DOHH2 (cell line): ENCODE data around the gene PLA2G2C.
"Not testable (repeated sequence)": the region's sequence is repeated elsewhere in the genome, so short reads cannot be mapped to it uniquely, and the experiment has no call there.

Experiments used
- H3F3A ChIP-seq: fragments of 200-600 bp; sonication (generic), shearing (Covaris generic); 2 replicates; pipeline ENCODE4 v1.6.0; 2016; ENCODE audit warnings: antibody characterized with exemption, mild to moderate bottlenecking; ENCODE audit not compliant: control insufficient read depth, insufficient read depth
- H3K27ac ChIP-seq: fragments of 200-600 bp; sonication (generic); 2 replicates; pipeline ENCODE4 v1.5.1; 2014; ENCODE audit warnings: low read depth, mild to moderate bottlenecking, low read length, moderate library complexity
- H3K27me3 ChIP-seq: fragments of 200-600 bp; sonication (generic); 2 replicates; pipeline ENCODE4 v1.6.1; 2014; ENCODE audit warnings: mild to moderate bottlenecking, low read length, mixed read lengths; ENCODE audit not compliant: control insufficient read depth
- H3K36me3 ChIP-seq: fragments of 200-600 bp; sonication (generic); 2 replicates; pipeline ENCODE4 v1.6.1; 2014; ENCODE audit warnings: mild to moderate bottlenecking, low read length, moderate library complexity, mixed read lengths; ENCODE audit not compliant: control insufficient read depth
- H3K4me1 ChIP-seq: fragments of 200-600 bp; sonication (generic); 2 replicates; pipeline ENCODE4 v1.6.1; 2014; ENCODE audit warnings: mild to moderate bottlenecking, low read length, mixed read lengths; ENCODE audit not compliant: control insufficient read depth
- H3K4me2 ChIP-seq: fragments of 200-600 bp; sonication (generic); 2 replicates; pipeline ENCODE4 v1.6.0; 2014; ENCODE audit warnings: mild to moderate bottlenecking, low read length, moderate library complexity
- H3K4me3 ChIP-seq: fragments of 200-600 bp; sonication (generic); 2 replicates; pipeline ENCODE4 v1.5.1; 2014; ENCODE audit warnings: mild to moderate bottlenecking, low read length, mixed read lengths
- H3K79me2 ChIP-seq: fragments of 200-600 bp; sonication (generic); 2 replicates; pipeline ENCODE4 v1.6.1; 2014; ENCODE audit warnings: mild to moderate bottlenecking, low read length, mixed read lengths; ENCODE audit not compliant: control insufficient read depth
- H3K9me2 ChIP-seq: fragments of 200-600 bp; sonication (generic); replicated peaks from 2 replicates; pipeline ENCODE4 v1.6.1; 2014; ENCODE audit warnings: mild to moderate bottlenecking, low read length, mixed read lengths; ENCODE audit not compliant: control insufficient read depth
- H3K9me3 ChIP-seq: fragments of 200-600 bp; sonication (generic); 2 replicates; pipeline ENCODE4 v1.6.1; 2014; ENCODE audit warnings: antibody characterized with exemption, low read length, mixed read lengths; ENCODE audit not compliant: control insufficient read depth, insufficient read depth
- H4K20me1 ChIP-seq: fragments of 200-600 bp; sonication (generic); 2 replicates; pipeline ENCODE4 v1.6.0; 2014; ENCODE audit warnings: low read depth, mild to moderate bottlenecking, antibody characterized with exemption, low read length, moderate library complexity; ENCODE audit not compliant: control insufficient read depth, insufficient read depth
- CTCF ChIP-seq: fragments of 200-600 bp; sonication (generic); IDR thresholded peaks from one replicate; pipeline ENCODE4 v1.5.1; 2014; ENCODE audit warnings: antibody characterized with exemption, mild to moderate bottlenecking, low read depth, low read length; ENCODE audit not compliant: poor library complexity, severe bottlenecking
- EZH2phosphoT487 ChIP-seq: fragments of 200-600 bp; sonication (generic); IDR thresholded peaks from 2 replicates; pipeline ENCODE4 v1.6.1; 2017; ENCODE audit warnings: borderline replicate concordance, mild to moderate bottlenecking, antibody characterized with exemption, low read length, moderate library complexity, mixed read lengths

The PLA2G2C gene

DNA sequence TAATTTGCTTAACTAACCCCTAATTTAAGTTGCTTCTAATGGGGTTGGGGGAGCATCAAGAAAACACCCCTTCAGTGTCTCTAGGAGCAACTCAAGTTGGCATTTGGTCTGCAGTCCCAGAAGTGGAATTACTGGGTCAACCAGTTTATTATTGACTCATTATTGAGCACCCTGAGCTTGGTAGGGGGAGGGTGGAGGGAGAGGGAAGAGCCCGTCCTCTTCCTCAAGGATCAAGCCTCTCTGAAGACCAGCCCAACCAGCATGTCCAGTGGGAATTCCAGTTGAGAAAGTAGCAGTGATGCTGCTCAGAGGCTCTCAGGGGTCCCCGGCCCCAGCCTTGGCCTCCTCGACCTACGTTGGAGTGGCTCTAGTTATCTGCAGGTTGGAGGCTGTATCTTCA, 49.3 kb downstream of the PLA2G2C start:
- no peaks in the 10 kb centered on the region for H3K9me3 ChIP-seq
- H3K27me3 ChIP-seq: no peaks in the 10 kb centered on the region
- no peak overlapping the region for H3K4me3 ChIP-seq
- no peaks in the 10 kb centered on the region for H3F3A ChIP-seq
- H3K36me3 ChIP-seq: no peaks in the 10 kb centered on the region
- H4K20me1 ChIP-seq: no peaks in the 10 kb centered on the region
- no peak overlapping the region for H3K27ac ChIP-seq
- TF ChIP-seq CTCF (no peak), EZH2phosphoT487 (no peak)
- no peaks in the 10 kb centered on the region for H3K9me2 ChIP-seq
- H3K4me1 ChIP-seq: no peaks in the 10 kb centered on the region
- no peaks in the 10 kb centered on the region for H3K79me2 ChIP-seq
- no peak overlapping the region for H3K4me2 ChIP-seq

GRCh38 chr1:20136249-20136648, 50.1 kb downstream of the PLA2G2C start:
- H3K36me3 ChIP-seq: no peaks in the 10 kb centered on the region
- H3K27me3 ChIP-seq: no peaks in the 10 kb centered on the region
- no peaks in the 10 kb centered on the region for H3K9me2 ChIP-seq
- no peaks in the 10 kb centered on the region for H3K9me3 ChIP-seq
- no peaks in the 10 kb centered on the region for H3F3A ChIP-seq
- no peak overlapping the region for H3K4me3 ChIP-seq
- no peak for TF ChIP-seq EZH2phosphoT487
- no peak for TF ChIP-seq CTCF
- H4K20me1 ChIP-seq: no peaks in the 10 kb centered on the region
- H3K4me2 ChIP-seq: no peak overlapping the region
- H3K4me1 ChIP-seq: no peaks in the 10 kb centered on the region
- H3K27ac ChIP-seq: no peak overlapping the region
- no peaks in the 10 kb centered on the region for H3K79me2 ChIP-seq

DNA sequence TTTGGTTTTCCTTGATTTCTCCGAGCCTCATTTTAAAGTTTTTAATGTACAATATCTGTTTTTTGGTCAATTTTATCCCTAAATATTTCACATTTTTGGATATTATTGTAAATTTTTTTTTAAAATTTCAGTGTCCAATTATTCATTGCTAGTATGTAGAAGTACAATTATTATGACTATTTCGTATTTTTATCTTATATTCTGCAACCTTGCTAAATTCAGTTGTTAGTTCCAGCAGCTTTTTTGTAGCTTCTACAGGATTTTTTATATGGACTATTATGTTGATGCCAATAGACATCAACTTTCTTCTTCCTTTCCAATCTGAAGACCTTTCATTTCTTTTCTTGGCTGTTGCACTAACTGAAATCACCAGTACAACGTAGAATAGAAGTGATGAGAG, 51.3 kb downstream of the PLA2G2C start:
- TF ChIP-seq CTCF: no peak
- no peak for TF ChIP-seq EZH2phosphoT487
- Histone ChIP-seq H3K4me2 (no peak overlapping the region), H3F3A (no peaks in the 10 kb centered on the region), H3K36me3 (no peaks in the 10 kb centered on the region), H3K9me2 (no peaks in the 10 kb centered on the region), H3K27me3 (no peaks in the 10 kb centered on the region), H3K4me3 (no peak overlapping the region), H3K79me2 (no peaks in the 10 kb centered on the region), H4K20me1 (no peaks in the 10 kb centered on the region), H3K4me1 (no peaks in the 10 kb centered on the region), H3K27ac (no peak overlapping the region), H3K9me3 (no peaks in the 10 kb centered on the region)

- H3K4me3 ChIP-seq, H3K27ac ChIP-seq, H3K36me3 ChIP-seq, H3K9me3 ChIP-seq, H3K27me3 ChIP-seq, H3K9me2 ChIP-seq, H4K20me1 ChIP-seq, H3K4me2 ChIP-seq, H3K79me2 ChIP-seq, H3K4me1 ChIP-seq, H3F3A ChIP-seq: not testable (repeated sequence)
Measured at GRCh38 chr1:20130518-20130917, 55.8 kb downstream of the PLA2G2C start.
